Raji (cell line): ENCODE data around the gene POLR1F.

Source experiments
- POLR2A ChIP-seq: IDR thresholded peaks from 2 replicates; pipeline ENCODE4 v1.6.1; 2011; ENCODE audit warnings: low read depth, low read length, control low read depth; ENCODE audit not compliant: insufficient read depth

Gene POLR1F

GRCh38 chr7:19692111-19692828 lies 16.6 kb downstream of the POLR1F start:
- TF ChIP-seq POLR2A = no peak

DNA sequence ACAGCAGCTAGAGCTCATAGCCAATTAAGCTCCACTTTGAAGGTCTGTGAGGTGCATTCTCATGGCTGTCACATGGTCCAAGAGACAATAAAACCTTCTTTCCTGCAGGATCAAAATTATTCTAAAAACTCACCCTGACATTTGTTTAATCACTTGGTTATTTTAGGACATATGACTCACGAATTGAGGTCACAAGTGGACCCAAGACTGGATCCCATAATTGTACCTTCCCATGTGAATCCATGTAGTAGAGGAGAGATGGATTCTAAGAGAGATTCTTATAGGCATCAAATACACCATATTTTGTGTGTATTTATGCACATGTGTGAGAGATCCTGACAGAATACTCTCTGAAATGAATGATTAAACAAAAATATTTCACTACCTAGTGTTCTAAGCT lies 18.1 kb downstream of the POLR1F start:
- no peak for TF ChIP-seq POLR2A

- no peak for TF ChIP-seq POLR2A
Measured at GRCh38 chr7:19681596-19681995, 27.2 kb downstream of the POLR1F start.

DNA sequence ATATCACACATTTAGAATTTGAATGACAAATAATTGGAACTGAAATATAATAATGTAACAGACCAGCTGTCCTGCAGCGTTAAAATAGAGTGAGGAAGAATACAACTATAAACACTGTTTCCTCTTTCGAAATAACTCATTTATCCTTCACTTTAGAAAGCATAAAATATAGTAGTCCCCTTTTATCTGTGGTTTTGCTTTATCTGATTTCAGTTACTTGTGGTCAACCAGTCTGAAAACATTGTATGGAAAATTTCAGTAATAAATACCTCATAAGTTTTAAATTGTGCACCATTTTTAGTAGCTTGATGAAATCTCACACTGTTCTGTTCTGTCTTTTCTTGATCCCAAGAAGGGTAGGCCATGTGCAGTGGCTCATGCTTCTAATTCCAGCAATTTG lies 31.7 kb downstream of the POLR1F start:
- no peak for TF ChIP-seq POLR2A

DNA sequence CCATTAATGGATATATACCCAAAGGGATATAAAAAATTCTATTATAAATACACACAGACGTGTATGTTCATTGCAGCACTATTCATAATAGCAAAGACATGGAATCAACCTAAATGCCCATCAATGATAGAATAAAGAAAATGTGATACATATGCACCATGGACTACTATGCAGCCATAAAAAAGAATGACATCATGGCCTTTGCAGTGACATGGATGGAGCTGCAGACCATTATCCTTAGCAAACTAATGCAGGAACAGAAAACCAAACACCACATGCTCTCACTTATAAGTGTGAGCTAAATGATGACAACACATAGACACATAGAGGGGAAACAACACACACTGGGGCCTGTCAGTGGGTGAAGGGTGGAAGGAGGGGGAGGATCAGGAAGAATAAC lies 33.0 kb downstream of the POLR1F start:
- TF ChIP-seq POLR2A = no peak

DNA sequence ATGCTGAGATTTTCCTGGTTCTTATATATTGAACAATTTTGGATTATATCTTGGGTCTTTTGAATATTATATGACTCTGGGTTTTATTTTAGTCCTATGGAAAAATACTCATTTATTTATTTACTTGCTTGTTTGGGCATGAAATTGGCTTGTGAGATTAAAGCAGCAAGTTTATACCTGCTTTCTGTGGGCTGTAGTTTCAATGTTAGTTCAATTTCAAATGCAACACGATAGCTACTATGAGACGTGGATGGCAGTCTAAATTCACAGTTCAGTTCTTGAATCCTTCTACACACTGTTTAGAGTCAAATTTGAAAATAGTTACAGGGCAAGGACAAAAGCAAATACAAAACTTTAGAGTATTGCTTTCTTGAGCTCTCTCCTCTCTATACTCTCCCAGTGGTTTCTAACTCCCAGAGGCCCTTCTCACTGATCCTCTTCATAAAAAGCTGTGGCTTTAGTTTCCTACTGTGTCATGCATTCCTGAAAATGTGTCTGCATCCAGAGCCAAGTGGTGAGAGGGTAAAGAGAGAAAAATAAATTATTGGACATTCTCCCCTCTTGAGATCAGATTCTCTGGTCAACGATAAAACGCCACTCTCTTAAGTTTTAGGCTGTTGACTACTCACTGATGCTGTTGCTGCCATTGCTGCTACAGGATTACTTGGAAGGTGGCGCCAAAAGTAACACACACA lies 34.4 kb downstream of the POLR1F start:
- no peak for TF ChIP-seq POLR2A

DNA sequence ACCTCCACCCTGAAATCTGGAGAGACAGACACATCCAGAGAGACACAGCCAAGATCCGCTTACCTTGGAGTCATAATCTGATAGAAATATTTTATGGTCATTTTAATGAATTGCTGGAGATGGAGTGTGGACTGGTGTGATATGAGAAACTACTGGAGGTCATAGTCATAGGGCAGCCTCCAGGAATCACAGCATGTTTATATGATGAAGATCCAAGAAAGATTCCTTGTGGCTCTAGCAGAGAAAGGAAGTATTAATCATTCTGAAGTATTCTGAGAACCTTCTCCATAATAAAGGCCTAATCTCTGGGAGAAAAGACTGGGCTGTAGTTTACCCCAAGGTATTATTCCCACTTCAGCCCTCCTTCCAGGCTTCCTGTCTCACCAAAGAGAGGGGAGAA lies 38.0 kb downstream of the POLR1F start:
- TF ChIP-seq POLR2A = no peak

GRCh38 chr7:19665399-19666008 lies 43.3 kb downstream of the POLR1F start:
- TF ChIP-seq POLR2A = no peak

GRCh38 chr7:19663816-19664462 lies 44.9 kb downstream of the POLR1F start:
- TF ChIP-seq POLR2A = no peak

GRCh38 chr7:19648791-19649190 lies 60.0 kb downstream of the POLR1F start:
- no peak for TF ChIP-seq POLR2A
